CD8-positive, alpha-beta memory T cell (primary cell): Measurements from ENCODE around the gene ZFYVE16. TPM values are rescaled to one million over a fixed set of nuclear protein-coding genes. Genes with fewer than 3 reads are reported as not detected.

Source experiments
- CTCF ChIA-PET: fragments of 350-600 bp; sonication (Branson Sonifier 250); formaldehyde crosslinking; loops from one replicate; lab custom pipeline; 2021; ENCODE audit warnings: antibody characterized with exemption; lab: Charles Lee
- POLR2A ChIA-PET: fragments of 350-600 bp; sonication (Branson Sonifier 250); formaldehyde crosslinking; loops from one replicate; lab custom pipeline; 2021; ENCODE audit warnings: antibody characterized with exemption; lab: Charles Lee
- DNase-seq, 5 donors: peaks; one replicate each; pipeline versions ENCODE4 v3.0.0 to v3.0.0-alpha.2; 2020 to 2022; ENCODE audit warnings: mixed read lengths in 1 of 5
- H3K27ac ChIP-seq: one replicate; pipeline ENCODE4 v1.7.0; 2013; ENCODE audit warnings: low read depth, mild to moderate bottlenecking, low read length, moderate library complexity
- H3K27me3 ChIP-seq: 2 replicates; pipeline ENCODE4 v1.7.0; 2013; ENCODE audit warnings: low read length, mild to moderate bottlenecking; ENCODE audit not compliant: insufficient read depth, poor library complexity, severe bottlenecking
- H3K36me3 ChIP-seq: 2 replicates; pipeline ENCODE4 v1.7.0; 2013; ENCODE audit warnings: mild to moderate bottlenecking, low read length, moderate library complexity; ENCODE audit not compliant: insufficient read depth
- H3K4me1 ChIP-seq: 2 replicates; pipeline ENCODE4 v1.7.0; 2013; ENCODE audit warnings: mild to moderate bottlenecking, low read length, moderate library complexity; ENCODE audit not compliant: insufficient read depth
- H3K4me3 ChIP-seq: 2 replicates; pipeline ENCODE4 v1.7.0; 2013; ENCODE audit warnings: mild to moderate bottlenecking, low read length
- H3K9me3 ChIP-seq: 2 replicates; pipeline ENCODE4 v1.7.0; 2013; ENCODE audit warnings: mild to moderate bottlenecking, low read length
- H3K27ac Mint-ChIP-seq, 8 donors: one replicate each; pipeline ENCODE4 v1.8.0; 2020 to 2021; ENCODE audit warnings: mixed read lengths in 8 of 8, mild to moderate bottlenecking in 6 of 8, inconsistent platforms in 3 of 8, moderate library complexity in 3 of 8
- H3K27me3 Mint-ChIP-seq, 2 donors: one replicate each; pipeline ENCODE4 v1.8.0; 2020 to 2021; ENCODE audit warnings: mixed read lengths in 2 of 2, mild to moderate bottlenecking in 1 of 2, moderate library complexity in 1 of 2
- H3K36me3 Mint-ChIP-seq, 3 donors: one replicate each; pipeline ENCODE4 v1.8.0; 2020 to 2021; ENCODE audit warnings: mixed read lengths in 3 of 3, inconsistent platforms in 1 of 3, mild to moderate bottlenecking in 1 of 3
- H3K4me1 Mint-ChIP-seq, 3 donors: one replicate each; pipeline ENCODE4 v1.8.0; 2020 to 2021; ENCODE audit warnings: mixed read lengths in 3 of 3, inconsistent platforms in 1 of 3, mild to moderate bottlenecking in 1 of 3
- H3K4me3 Mint-ChIP-seq, 7 donors: one replicate each; pipeline ENCODE4 v1.8.0; 2020 to 2021; ENCODE audit warnings: mixed read lengths in 7 of 7, mild to moderate bottlenecking in 6 of 7, moderate library complexity in 4 of 7, inconsistent platforms in 2 of 7
- H3K9me3 Mint-ChIP-seq, 5 donors: one replicate each; pipeline ENCODE4 v1.8.0; 2020 to 2022; ENCODE audit warnings: mixed read lengths in 5 of 5, mild to moderate bottlenecking in 3 of 5, moderate library complexity in 2 of 5, inconsistent platforms in 1 of 5
- polyA plus RNA-seq: library from polyadenylated mRNA; unstranded; fragments of 300-500 nt; fragmentation: Illumina TruSeq; gene quantifications from one replicate; pipeline ENCODE4 v1.2.3, GENCODE V29; 2021
- total RNA-seq, 2 experiments: library from RNA; stranded (reverse); gene quantifications; one replicate each; pipeline ENCODE4 v1.2.3, GENCODE V29; 2021

ZFYVE16 gene
- total and polyA plus RNA-seq, 3 experiments from 2014 or later = 5.0 to 13.8 (median 10.1) TPM

- no peaks in the 10 kb centered on the region for H3K27me3 ChIP-seq
- H3K4me3 Mint-ChIP-seq = peak overlapping the region in 1 of 7 donors; percentile 10
- H3K4me1 Mint-ChIP-seq = no peaks in the 10 kb centered on the region
- no peaks in the 10 kb centered on the region for H3K4me1 ChIP-seq
- POLR2A ChIA-PET = no interaction called here
- H3K27me3 Mint-ChIP-seq = peaks cover 7 to 12% of the 10 kb centered on the region in 2 donors
- DNase-seq = peak in 1 of 5 donors; percentile 6
- peaks cover 6 to 64% (median 20%) of the 10 kb centered on the region in 3 donors for H3K36me3 Mint-ChIP-seq
- no peak overlapping the region for H3K27ac Mint-ChIP-seq
- H3K9me3 ChIP-seq = no peaks in the 10 kb centered on the region
- CTCF ChIA-PET = interaction anchor here (1.2 kb wide), 1 partner anchor 13 kb away, joined by 4 read pairs; no protein-coding TSS in a partner anchor
- H3K27ac ChIP-seq = no peak overlapping the region
- H3K36me3 ChIP-seq = no peaks in the 10 kb centered on the region
- H3K9me3 Mint-ChIP-seq = peaks cover 23 to 52% (median 36%) of the 10 kb centered on the region in 5 donors
- no peak overlapping the region for H3K4me3 ChIP-seq
Measured at GRCh38 chr5:80481019-80481893, 73.4 kb downstream of the ZFYVE16 start.

- no peaks in the 10 kb centered on the region for H3K4me1 ChIP-seq
- no peaks in the 10 kb centered on the region for H3K9me3 ChIP-seq
- CTCF ChIA-PET = interaction anchor here (1.2 kb wide), 1 partner anchor 15 kb away, joined by 4 read pairs; no protein-coding TSS in a partner anchor
- H3K4me3 ChIP-seq = no peak overlapping the region
- Mint-ChIP-seq H3K27ac (no peak overlapping the region), H3K4me3 (no peak overlapping the region), H3K4me1 (peaks cover 4 to 9% (median 8%) of the 10 kb centered on the region in 3 donors), H3K27me3 (peaks cover 17 to 18% of the 10 kb centered on the region in 2 donors), H3K36me3 (peaks cover 6 to 62% (median 12%) of the 10 kb centered on the region in 3 donors), H3K9me3 (peaks cover 23 to 61% (median 38%) of the 10 kb centered on the region in 5 donors)
- H3K27ac ChIP-seq = no peak overlapping the region
- no peaks in the 10 kb centered on the region for H3K36me3 ChIP-seq
- H3K27me3 ChIP-seq = no peaks in the 10 kb centered on the region
- no peak for DNase-seq
- POLR2A ChIA-PET = no interaction called here
Measured at GRCh38 chr5:80482578-80482977, 74.7 kb downstream of the ZFYVE16 start.

- peaks cover 23 to 61% (median 38%) of the 10 kb centered on the region in 5 donors for H3K9me3 Mint-ChIP-seq
Measured at GRCh38 chr5:80483636-80484232, 75.9 kb downstream of the ZFYVE16 start.

DNA sequence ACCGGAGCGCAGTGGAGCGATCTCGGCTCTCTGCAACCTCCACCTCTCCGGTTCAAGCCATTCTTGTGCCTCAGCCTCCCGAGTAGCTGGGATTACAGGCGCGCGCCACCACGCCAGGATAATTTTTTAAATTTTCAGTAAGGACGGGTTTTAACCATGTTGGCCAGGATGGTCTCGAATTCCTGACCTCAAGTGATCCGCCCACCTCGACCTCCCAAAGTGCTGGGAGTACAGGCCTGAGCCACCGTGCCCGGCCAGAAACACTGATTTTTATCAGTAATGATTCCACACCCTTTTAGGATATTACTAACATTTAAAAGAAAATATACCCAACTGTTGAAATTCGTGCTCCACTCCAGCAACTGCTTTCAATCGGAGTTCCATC is 79.6 kb downstream of the ZFYVE16 start:
- no peaks in the 10 kb centered on the region for H3K4me1 ChIP-seq
- Mint-ChIP-seq H3K27me3 (peaks cover 21 to 40% of the 10 kb centered on the region in 2 donors), H3K9me3 (peaks cover 10 to 34% (median 20%) of the 10 kb centered on the region in 5 donors), H3K4me3 (peak overlapping the region; percentile 38 to 75 (median 67)), H3K27ac (no peak overlapping the region), H3K4me1 (peaks cover 8 to 19% (median 16%) of the 10 kb centered on the region in 3 donors), H3K36me3 (peaks cover 0 to 32% (median 0%) of the 10 kb centered on the region in 3 donors)
- ChIA-PET POLR2A (interaction anchor here (0.5 kb wide), 1 partner anchor 180 kb away, joined by 3 read pairs; no protein-coding TSS in a partner anchor), CTCF (no interaction called here)
- no peaks in the 10 kb centered on the region for H3K36me3 ChIP-seq
- peak overlapping the region; percentile 66 for H3K4me3 ChIP-seq
- no peaks in the 10 kb centered on the region for H3K27me3 ChIP-seq
- no peak overlapping the region for H3K27ac ChIP-seq
- no peaks in the 10 kb centered on the region for H3K9me3 ChIP-seq
- DNase-seq = no peak

More at GRCh38 chr5:80483636-80484232, 75.9 kb downstream of the ZFYVE16 start:
- Mint-ChIP-seq H3K36me3 (peaks cover 3 to 58% (median 7%) of the 10 kb centered on the region in 3 donors), H3K4me3 (no peak overlapping the region), H3K27me3 (peaks cover 20 to 23% of the 10 kb centered on the region in 2 donors), H3K27ac (no peak overlapping the region), H3K4me1 (peaks cover 8 to 18% (median 15%) of the 10 kb centered on the region in 3 donors)
- DNase-seq = no peak
- Histone ChIP-seq H3K27ac (no peak overlapping the region), H3K36me3 (no peaks in the 10 kb centered on the region), H3K4me1 (no peaks in the 10 kb centered on the region), H3K27me3 (no peaks in the 10 kb centered on the region), H3K9me3 (no peaks in the 10 kb centered on the region), H3K4me3 (no peak overlapping the region)
- CTCF ChIA-PET = no interaction called here
- POLR2A ChIA-PET = no interaction called here

DNA sequence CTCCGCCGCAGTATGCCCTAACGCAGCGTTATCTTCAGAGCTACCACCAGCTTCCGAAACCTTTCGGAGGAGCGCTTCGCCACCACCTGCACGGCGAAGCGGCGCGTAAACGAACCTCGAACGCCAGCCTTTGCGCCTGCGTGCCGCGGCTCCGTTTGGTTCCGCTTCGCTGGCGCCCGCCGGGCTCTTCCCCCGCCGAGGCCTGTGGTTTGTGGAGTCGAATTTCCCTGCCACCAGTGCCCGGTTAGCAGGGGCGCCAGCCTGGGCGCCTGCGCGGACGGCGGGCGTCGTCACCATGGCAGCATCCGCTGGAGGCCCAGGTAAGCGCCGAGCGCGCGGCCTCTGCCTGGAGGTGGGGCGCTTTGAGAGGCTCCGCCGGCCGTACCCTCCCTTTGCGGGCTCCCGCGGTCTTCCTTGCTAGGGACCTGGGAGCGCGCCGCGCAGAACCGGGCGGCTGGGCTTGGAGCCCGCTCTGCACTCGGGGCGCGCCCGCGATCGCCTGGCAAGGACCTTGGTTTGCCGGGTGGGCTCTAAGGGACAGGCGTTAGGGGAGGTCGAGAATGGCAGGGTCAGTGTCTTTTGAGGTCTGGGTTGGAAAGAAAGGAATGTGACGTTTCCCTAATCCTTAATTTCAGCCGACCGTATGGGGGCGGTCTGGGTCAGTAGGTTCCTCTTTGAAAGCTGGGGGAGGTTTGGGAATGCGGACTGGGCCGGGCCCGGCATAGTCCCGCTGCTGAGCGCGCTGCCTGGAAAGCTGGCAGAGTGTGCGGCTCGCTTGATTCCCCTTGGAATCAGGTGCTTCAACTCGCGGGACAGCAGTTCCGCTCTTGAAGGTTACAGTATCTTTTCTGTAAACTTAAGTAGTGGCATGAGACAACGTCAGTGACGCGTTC is 80.2 kb downstream of the ZFYVE16 start, which contains the start of gene FAM151B:
FAM151B (plus strand) TSS at position 272 of the 893 bp plus-strand sequence; CDS start at position 296, 24 bp downstream.
- H3K36me3 Mint-ChIP-seq = peaks cover 0 to 31% (median 0%) of the 10 kb centered on the region in 3 donors
- no peaks in the 10 kb centered on the region for H3K9me3 ChIP-seq
- H3K4me3 ChIP-seq = peak within 1 kb of the TSS; percentile 66
- H3K27ac Mint-ChIP-seq = no peak within 1 kb of the TSS
- peaks cover 6 to 29% (median 15%) of the 10 kb centered on the region in 5 donors for H3K9me3 Mint-ChIP-seq
- no peak within 1 kb of the TSS for H3K27ac ChIP-seq
- CTCF ChIA-PET = no interaction called here
- no peaks in the 10 kb centered on the region for H3K27me3 ChIP-seq
- no peaks in the 10 kb centered on the region for H3K4me1 ChIP-seq
- H3K4me3 Mint-ChIP-seq = peak within 1 kb of the TSS; percentile 56 to 75 (median 67)
- POLR2A ChIA-PET = interaction anchor here (0.5 kb wide), 1 partner anchor 180 kb away, joined by 3 read pairs; no protein-coding TSS in a partner anchor
- H3K4me1 Mint-ChIP-seq = peaks cover 8 to 19% (median 16%) of the 10 kb centered on the region in 3 donors
- H3K36me3 ChIP-seq = no peaks in the 10 kb centered on the region
- DNase-seq = peak in 4 of 5 donors; percentile 23 to 74 (median 53)
- peaks cover 24 to 40% of the 10 kb centered on the region in 2 donors for H3K27me3 Mint-ChIP-seq

GRCh38 chr5:80491296-80491695 is 83.4 kb downstream of the ZFYVE16 start:
- ChIA-PET CTCF (no interaction called here), POLR2A (no interaction called here)
- H3K36me3 ChIP-seq = no peaks in the 10 kb centered on the region
- H3K9me3 ChIP-seq = no peaks in the 10 kb centered on the region
- Mint-ChIP-seq H3K9me3 (peaks cover 0 to 8% (median 2%) of the 10 kb centered on the region in 5 donors), H3K27me3 (peaks cover 19 to 37% of the 10 kb centered on the region in 2 donors), H3K4me1 (peaks cover 8 to 19% (median 16%) of the 10 kb centered on the region in 3 donors), H3K27ac (no peak overlapping the region), H3K36me3 (peaks cover 0 to 16% (median 0%) of the 10 kb centered on the region in 3 donors), H3K4me3 (no peak overlapping the region)
- H3K27me3 ChIP-seq = no peaks in the 10 kb centered on the region
- no peak overlapping the region for H3K4me3 ChIP-seq
- no peaks in the 10 kb centered on the region for H3K4me1 ChIP-seq
- no peak overlapping the region for H3K27ac ChIP-seq
- DNase-seq = no peak

- Mint-ChIP-seq H3K27me3 (peaks cover 14 to 31% of the 10 kb centered on the region in 2 donors), H3K9me3 (no peaks in the 10 kb centered on the region), H3K27ac (no peak overlapping the region), H3K4me1 (peaks cover 4 to 8% (median 8%) of the 10 kb centered on the region in 3 donors), H3K4me3 (no peak overlapping the region), H3K36me3 (peaks cover 0 to 8% (median 0%) of the 10 kb centered on the region in 3 donors)
- ChIA-PET POLR2A (no interaction called here), CTCF (no interaction called here)
- Histone ChIP-seq H3K27ac (no peak overlapping the region), H3K27me3 (no peaks in the 10 kb centered on the region), H3K4me3 (no peak overlapping the region), H3K9me3 (no peaks in the 10 kb centered on the region), H3K36me3 (no peaks in the 10 kb centered on the region), H3K4me1 (no peaks in the 10 kb centered on the region)
- DNase-seq = no peak
Measured at GRCh38 chr5:80492741-80493140, 84.9 kb downstream of the ZFYVE16 start.
